HG02798 (cell line): Measurements from ENCODE around the gene KIRREL3.
"Not testable (repeated sequence)": the region's sequence is repeated elsewhere in the genome, so short reads cannot be mapped to it uniquely, and the experiment has no call there.

Experiments used
- ATAC-seq: cut with Tn5 transposase; IDR thresholded peaks from one replicate; pipeline ENCODE4 v1.9.1; 2021; ENCODE audit warnings: mild to moderate bottlenecking; ENCODE audit not compliant: unreplicated experiment, poor library complexity

KIRREL3 gene

DNA sequence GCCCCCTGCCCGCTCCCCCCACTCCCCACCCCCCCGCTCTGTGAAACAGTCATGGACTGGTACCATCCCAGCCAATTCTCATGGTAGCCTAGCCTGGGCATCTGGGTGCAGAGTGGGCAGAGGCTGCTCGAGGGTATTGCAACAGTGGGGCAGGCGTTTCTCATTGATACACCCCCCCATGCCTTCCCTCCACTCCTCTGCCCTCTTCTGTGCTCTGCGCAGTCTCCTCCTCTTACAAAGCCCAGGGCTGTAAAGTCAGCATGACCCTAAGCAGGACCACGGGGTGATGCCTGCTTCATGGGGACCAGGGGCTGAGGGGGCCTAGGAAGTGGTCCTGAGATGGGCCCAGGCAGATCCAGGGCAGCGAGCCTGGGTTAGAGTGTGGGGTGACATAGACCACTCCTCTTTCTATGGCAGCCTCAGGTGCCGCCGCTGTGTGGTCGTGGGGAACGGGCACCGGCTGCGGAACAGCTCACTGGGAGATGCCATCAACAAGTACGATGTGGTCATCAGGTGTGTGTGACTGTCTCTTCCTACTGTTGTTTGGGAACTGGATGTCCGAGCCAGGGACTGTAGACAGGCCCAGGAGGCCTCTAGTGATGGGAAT is 592.8 kb downstream of the KIRREL3 start:
- ATAC-seq: no peak

- ATAC-seq: no peak
Observed at GRCh38 chr11:126407101-126407521, 593.5 kb downstream of the KIRREL3 start.

DNA sequence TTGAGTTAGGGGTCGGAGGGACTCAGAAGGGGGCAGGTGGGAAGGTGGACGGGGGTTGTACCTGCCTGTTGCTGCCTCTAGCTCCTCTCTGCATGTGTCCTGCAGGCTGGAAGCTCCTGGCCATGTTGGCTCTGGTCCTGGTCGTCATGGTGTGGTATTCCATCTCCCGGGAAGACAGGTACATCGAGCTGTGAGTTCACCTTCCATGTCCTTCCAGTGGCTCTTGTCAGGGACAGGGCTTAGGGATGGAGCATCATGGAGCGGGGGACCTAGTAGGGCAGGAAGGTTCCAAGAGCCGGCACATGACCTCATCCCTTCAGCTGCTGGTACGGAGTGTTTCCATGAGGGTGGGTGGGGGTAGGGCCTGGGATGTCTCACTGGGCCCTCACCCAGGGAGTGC is 594.2 kb downstream of the KIRREL3 start:
- ATAC-seq: no peak

GRCh38 chr11:126405906-126406305 is 594.7 kb downstream of the KIRREL3 start:
- ATAC-seq: no peak

GRCh38 chr11:126405374-126405773 is 595.2 kb downstream of the KIRREL3 start:
- ATAC-seq: no peak

DNA sequence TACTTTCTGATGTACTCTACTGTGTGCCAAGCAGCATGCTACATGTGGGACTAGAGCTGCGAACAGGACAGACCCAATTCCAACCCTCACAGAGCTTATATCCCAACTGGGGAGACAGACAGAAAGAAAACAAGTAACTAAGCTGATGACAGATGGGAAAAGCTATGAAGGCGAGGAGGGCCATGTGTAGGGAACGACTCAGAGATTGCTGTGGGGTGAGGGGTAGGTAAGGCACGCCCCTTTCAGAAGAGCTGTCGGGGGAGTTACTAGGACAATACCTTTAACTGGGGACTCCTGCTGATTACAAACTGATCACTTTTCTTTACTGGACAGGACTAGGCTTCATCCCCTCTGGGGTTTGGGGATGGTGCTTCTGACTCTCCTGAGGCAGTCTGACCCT is 596.2 kb downstream of the KIRREL3 start:
- ATAC-seq: no peak

- ATAC-seq: peak; percentile 99
Observed at GRCh38 chr11:126403658-126404057, 596.9 kb downstream of the KIRREL3 start.

DNA sequence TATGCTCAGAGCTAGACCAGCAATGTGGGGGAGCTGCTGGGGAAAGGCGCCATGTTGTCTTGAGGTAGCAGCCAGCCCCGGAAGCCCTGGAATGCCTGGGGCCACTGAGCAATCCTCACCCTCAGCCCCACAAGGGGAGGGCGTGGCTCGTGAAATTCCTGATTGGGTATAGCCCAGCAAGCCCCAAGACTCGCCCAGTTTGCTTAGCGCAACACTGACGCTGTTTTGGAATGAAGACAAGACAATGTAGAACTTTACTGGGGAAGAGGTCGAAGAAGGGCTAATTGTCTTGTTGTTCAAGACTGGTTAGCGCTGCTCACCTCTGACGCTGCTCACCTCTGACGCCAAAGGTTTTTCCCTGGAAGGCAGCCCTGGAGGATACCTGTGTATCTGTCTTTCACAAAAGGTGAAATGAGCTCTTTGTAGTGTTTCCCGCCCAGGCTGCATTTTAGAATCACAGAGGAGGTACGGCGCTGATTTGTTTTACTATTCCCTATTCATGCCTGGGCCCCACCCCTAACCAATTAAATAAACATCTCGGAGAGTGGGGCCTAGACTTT is 597.5 kb downstream of the KIRREL3 start:
- no peak for ATAC-seq

- no peak for ATAC-seq
Observed at GRCh38 chr11:126400479-126400878, 600.1 kb downstream of the KIRREL3 start.

DNA sequence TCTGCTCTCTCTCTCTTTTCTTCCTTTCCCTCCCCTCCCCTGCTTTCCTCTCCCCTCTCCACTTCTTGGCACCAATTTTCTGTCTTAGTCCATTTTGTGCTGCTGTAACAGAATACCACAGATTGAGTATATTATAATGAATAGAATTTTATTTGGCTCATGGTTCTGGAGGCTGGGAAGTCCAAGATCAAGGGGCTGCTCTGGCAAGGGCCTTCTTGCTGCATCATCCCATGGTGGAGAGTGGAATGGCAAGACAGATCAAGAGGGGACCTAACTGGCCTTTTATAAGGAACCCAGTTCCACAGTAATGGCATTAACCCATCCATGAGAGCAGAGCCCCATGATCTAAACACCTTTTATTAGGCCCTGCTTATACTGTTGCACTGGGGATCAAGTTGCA is 600.6 kb downstream of the KIRREL3 start:
- no peak for ATAC-seq

GRCh38 chr11:126398721-126399120 is 601.8 kb downstream of the KIRREL3 start:
- no peak for ATAC-seq

- no peak for ATAC-seq
Observed at GRCh38 chr11:126398296-126398695, 602.3 kb downstream of the KIRREL3 start.

DNA sequence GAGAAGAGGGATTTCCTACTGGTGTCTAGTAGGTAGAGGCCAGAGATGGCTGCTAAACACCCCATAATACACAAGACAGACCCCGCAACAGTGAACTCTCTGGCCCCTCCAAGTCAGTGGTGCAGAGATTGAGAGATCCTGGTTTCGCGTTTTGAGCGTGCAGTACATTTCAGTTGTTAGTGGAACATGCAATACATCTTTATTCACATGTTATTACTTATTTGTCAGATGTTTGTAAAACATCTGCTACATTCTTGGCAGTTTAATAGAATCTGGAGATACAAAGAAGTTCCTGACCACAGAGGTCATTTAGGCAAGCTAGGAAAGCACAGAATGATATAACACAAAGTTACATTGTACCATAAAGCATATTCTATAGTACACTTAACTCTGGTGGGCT is 603.6 kb downstream of the KIRREL3 start:
- no peak for ATAC-seq

DNA sequence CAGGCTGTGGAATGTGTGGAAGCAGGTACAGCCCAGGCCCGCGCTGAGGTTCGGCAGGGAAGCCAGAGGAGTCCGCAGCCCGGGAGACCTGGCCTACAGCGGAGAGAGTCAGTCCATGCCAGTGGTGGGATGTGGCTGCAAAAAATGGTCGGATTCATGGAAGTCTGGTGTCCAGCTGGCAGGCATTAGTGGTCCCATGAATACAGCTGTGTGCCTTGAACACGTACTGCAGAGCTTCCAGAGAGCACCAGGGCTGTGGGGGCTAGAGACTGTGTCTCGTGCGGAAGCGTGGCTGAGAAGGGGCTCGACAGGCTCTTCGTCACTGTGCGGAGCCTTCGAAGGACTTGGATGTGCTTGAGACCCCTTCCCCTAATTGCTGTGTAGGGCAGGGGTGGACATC is 604.3 kb downstream of the KIRREL3 start:
- ATAC-seq: not testable (repeated sequence)

DNA sequence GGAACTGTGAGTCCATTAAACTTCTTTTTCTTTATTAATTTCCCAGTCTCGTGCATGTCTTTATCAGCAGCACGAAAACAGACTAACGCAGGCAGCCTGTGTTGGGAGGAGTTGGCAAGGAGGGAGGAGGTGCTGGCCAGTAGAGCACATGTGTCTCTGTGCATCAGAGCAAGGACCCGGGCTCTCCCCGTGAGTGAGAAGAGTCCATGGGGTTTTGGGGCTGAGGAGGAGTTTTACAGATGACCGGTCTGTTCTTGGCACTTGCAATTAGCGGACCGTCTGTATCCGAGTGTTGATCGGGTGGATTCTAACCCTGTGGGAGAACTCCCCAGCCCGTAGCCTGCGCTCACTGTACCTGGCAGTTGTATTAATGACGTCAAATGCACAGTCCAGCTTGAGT is 604.8 kb downstream of the KIRREL3 start:
- ATAC-seq: not testable (repeated sequence)

DNA sequence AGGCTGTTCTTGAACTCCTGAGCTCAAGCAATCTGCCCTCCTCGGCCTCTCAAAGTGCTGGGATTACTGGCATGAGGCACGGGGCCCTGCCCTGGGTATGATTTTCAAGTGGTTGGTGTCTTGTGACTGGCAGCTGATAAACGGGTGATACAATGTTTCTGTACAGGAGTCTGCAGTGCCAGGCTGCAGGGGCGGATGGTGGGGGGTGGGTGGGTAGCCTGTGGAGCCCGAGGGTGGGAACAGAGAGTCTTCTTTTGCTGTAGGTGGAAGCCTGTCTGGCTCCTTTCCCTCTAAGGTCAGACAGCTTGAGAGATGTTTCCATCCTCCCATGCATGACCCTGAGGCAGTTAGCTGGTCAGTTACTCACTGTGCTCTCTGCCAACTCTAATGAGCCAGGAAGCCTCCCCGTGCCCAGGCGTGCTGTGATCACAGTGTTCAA is 605.9 kb downstream of the KIRREL3 start:
- ATAC-seq: not testable (repeated sequence)

DNA sequence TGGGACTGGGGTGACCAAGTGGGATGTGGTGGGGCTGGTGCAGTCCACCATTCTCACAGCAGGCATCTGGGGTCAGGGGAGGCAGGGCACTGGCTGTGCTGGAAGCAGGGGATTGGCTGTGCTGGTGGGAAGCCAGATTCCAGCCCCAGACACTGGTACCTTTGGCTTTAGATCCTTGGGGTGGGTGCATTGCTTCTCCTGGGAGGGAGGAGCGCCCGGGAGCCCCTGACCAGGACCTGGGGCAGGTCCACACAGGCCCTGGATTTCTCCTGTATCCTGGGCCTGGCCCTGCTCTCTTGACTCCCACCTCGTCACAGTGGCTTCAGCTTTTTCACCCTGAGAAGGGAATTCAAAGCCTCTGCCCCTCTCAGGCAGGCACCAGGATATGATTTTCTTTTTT is 606.5 kb downstream of the KIRREL3 start:
- no peak for ATAC-seq

GRCh38 chr11:126393143-126393542 is 607.4 kb downstream of the KIRREL3 start:
- ATAC-seq: no peak

- no peak for ATAC-seq
Observed at GRCh38 chr11:126392633-126393013, 607.9 kb downstream of the KIRREL3 start.

- ATAC-seq: peak; percentile 73
Observed at GRCh38 chr11:126391970-126392632, 608.5 kb downstream of the KIRREL3 start.

DNA sequence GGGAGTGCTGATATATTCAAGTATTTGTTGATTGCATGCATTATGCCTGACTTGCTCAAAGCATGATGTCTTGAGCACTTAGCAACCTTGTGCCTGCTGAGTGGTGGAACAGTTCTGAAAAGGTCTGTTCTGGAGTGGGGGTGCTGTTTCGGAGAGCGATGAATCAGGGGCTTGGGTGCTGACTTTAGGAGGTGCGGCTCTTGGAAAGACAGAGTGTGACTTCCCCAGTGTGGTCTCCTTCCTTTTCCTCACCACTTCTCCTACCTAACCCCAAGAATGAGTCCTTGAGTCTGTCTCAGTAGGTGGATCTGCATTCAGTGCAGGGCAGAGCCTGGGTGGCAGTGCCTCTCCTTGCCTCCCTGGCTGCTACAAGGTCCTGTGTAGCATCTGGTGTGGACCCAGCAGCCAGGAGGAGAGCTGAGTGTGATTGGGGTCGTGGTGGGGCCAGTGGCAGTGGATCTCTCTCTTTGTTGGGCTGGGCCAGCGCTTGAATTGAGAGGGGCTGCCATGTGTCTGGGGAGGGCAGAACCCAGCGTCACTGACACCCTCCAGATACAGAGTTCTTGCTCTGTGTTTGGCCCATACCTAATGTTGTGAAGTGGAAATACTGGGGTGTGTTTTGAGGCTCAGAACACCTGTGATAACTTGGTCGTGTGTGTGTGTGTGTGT is 609.1 kb downstream of the KIRREL3 start:
- no peak for ATAC-seq
